B cell (primary cell): ENCODE measurements around the gene ZFYVE21.

Experiments used
- EZH2 ChIP-seq: IDR thresholded peaks from 2 replicates; pipeline ENCODE4 v1.6.1; 2012; ENCODE audit warnings: borderline replicate concordance, low read depth, mild to moderate bottlenecking, moderate library complexity, low read length; ENCODE audit not compliant: insufficient read depth, poor library complexity, severe bottlenecking
- TF ChIP-seq, protein P1 (sequence below): fragments of 200-600 bp; IDR thresholded peaks from one replicate; pipeline ENCODE4 v1.8.0; 2022; ENCODE audit warnings: antibody characterized with exemption, mild to moderate bottlenecking

GRCh38 chr14:103694572-103695026 is 21.0 kb upstream of the ZFYVE21 start:
- no peak for TF ChIP-seq EZH2
- TF ChIP-seq, protein P1, sequence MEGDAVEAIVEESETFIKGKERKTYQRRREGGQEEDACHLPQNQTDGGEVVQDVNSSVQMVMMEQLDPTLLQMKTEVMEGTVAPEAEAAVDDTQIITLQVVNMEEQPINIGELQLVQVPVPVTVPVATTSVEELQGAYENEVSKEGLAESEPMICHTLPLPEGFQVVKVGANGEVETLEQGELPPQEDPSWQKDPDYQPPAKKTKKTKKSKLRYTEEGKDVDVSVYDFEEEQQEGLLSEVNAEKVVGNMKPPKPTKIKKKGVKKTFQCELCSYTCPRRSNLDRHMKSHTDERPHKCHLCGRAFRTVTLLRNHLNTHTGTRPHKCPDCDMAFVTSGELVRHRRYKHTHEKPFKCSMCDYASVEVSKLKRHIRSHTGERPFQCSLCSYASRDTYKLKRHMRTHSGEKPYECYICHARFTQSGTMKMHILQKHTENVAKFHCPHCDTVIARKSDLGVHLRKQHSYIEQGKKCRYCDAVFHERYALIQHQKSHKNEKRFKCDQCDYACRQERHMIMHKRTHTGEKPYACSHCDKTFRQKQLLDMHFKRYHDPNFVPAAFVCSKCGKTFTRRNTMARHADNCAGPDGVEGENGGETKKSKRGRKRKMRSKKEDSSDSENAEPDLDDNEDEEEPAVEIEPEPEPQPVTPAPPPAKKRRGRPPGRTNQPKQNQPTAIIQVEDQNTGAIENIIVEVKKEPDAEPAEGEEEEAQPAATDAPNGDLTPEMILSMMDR = no peak
